Measurements from ENCODE around the gene ABI3BP. TPM values are rescaled to one million over a fixed set of nuclear protein-coding genes. Genes with fewer than 3 reads are reported as not detected.

The ABI3BP gene
- total RNA-seq, 1 experiment from 2014 or later = 0.28 TPM

GRCh38 chr3:100956276-100956675, 36.9 kb downstream of the ABI3BP start:
- H3K9me3 Mint-ChIP-seq = peaks cover 9 to 16% of the 10 kb centered on the region in 2 experiments; a peak in 4 of 5 replicates
- Histone ChIP-seq H2BK15ac (ENCODE audit: low read depth, low read length) (no peak overlapping the region), H3K4me1 (ENCODE audit: insufficient read depth, low read length) (no peaks in the 10 kb centered on the region), H3K79me2 (ENCODE audit: insufficient read depth, low read length) (no peaks in the 10 kb centered on the region), H2AFZ (ENCODE audit: low read length) (no peak overlapping the region), H3K23ac (ENCODE audit: insufficient read length, low read depth, low read length) (no peak overlapping the region), H2BK5ac (ENCODE audit: insufficient read length, low read length) (no peak overlapping the region), H3K23me2 (ENCODE audit: insufficient read length, low read depth, low read length, poor library complexity, severe bottlenecking) (no peaks in the 10 kb centered on the region), H3K56ac (ENCODE audit: insufficient read length, low read depth, low read length) (no peak overlapping the region), H2BK12ac (ENCODE audit: insufficient read length, low read depth, low read length) (no peak overlapping the region), H4K20me1 (ENCODE audit: control insufficient read depth, insufficient read depth, insufficient read length) (no peaks in the 10 kb centered on the region), H3K4ac (ENCODE audit: low read depth, low read length) (no peak overlapping the region), H2BK120ac (ENCODE audit: low read depth, low read length, poor library complexity, severe bottlenecking) (no peak overlapping the region), H3K27ac (ENCODE audit: insufficient read length, low read depth, low read length) (no peak overlapping the region), H3K4me2 (ENCODE audit: insufficient read depth, insufficient read length, low read length) (no peak overlapping the region), H3K9me3 (ENCODE audit: control insufficient read depth, low read depth, low read length) (no peaks in the 10 kb centered on the region), H2AK5ac (ENCODE audit: insufficient read length, low read length) (no peak overlapping the region), H3K27me3 (ENCODE audit: insufficient read depth, low read length) (no peaks in the 10 kb centered on the region), H3K14ac (ENCODE audit: insufficient read depth, low read length) (no peak overlapping the region), H4K8ac (replicated peaks; ENCODE audit: insufficient read length, low read depth, low read length) (no peak overlapping the region), H4K5ac (ENCODE audit: insufficient read length, low read depth, low read length) (no peak overlapping the region), H3K18ac (ENCODE audit: insufficient read length, low read depth, low read length) (no peak overlapping the region), H3K9ac (ENCODE audit: extremely low read depth, insufficient read length, low read length) (no peak overlapping the region), H3T11ph (ENCODE audit: low read length) (no peak overlapping the region), H2BK20ac (ENCODE audit: low read depth, low read length, poor library complexity, severe bottlenecking) (no peak overlapping the region), H4K91ac (ENCODE audit: insufficient read length, low read depth, low read length) (no peak overlapping the region), H3K79me1 (ENCODE audit: insufficient read depth, low read depth, low read length, poor library complexity, severe bottlenecking) (no peaks in the 10 kb centered on the region)
- no peak for DNase-seq
- WGBS (ENCODE audit: extremely low coverage, insufficient read length, low lambda C conversion rate) = no CpG with 5 or more reads among the region's 2 CpGs
- no peak overlapping the region for H3K4me3 Mint-ChIP-seq
- H3K36me3 Mint-ChIP-seq (ENCODE audit: insufficient read depth in 1 of 3, low read depth in 3 of 3) = peaks cover 6 to 10% (median 8%) of the 10 kb centered on the region in 3 experiments; a peak in 4 of 7 replicates
- H3K27ac Mint-ChIP-seq = no peak overlapping the region
- no peaks in the 10 kb centered on the region for H3K4me1 Mint-ChIP-seq
- no peaks in the 10 kb centered on the region for H3K27me3 Mint-ChIP-seq (ENCODE audit: low read depth)
- TF ChIP-seq, protein P1, sequence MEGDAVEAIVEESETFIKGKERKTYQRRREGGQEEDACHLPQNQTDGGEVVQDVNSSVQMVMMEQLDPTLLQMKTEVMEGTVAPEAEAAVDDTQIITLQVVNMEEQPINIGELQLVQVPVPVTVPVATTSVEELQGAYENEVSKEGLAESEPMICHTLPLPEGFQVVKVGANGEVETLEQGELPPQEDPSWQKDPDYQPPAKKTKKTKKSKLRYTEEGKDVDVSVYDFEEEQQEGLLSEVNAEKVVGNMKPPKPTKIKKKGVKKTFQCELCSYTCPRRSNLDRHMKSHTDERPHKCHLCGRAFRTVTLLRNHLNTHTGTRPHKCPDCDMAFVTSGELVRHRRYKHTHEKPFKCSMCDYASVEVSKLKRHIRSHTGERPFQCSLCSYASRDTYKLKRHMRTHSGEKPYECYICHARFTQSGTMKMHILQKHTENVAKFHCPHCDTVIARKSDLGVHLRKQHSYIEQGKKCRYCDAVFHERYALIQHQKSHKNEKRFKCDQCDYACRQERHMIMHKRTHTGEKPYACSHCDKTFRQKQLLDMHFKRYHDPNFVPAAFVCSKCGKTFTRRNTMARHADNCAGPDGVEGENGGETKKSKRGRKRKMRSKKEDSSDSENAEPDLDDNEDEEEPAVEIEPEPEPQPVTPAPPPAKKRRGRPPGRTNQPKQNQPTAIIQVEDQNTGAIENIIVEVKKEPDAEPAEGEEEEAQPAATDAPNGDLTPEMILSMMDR (conservative IDR thresholded peaks at IDR 0.05) = no peak

All from H9 (cell line).